Ureter (tissue), 1 donor: ENCODE measurements around the gene DYNC1H1. TPM values are rescaled to one million over a fixed set of nuclear protein-coding genes. Genes with fewer than 3 reads are reported as not detected.

ENCODE experiments used
- DNase-seq: peaks from one replicate; pipeline ENCODE4 v3.0.0-alpha.2; 2020; ENCODE audit warnings: low spot score
- total RNA-seq: library from RNA; stranded (reverse); gene quantifications from one replicate; pipeline ENCODE4 v1.2.4, GENCODE V29; 2023
- donor health status: DM: yes; HTN: yes; CAD: no.

The DYNC1H1 gene
- total RNA-seq, 1 donor from 2014 or later: 467 TPM

DNA sequence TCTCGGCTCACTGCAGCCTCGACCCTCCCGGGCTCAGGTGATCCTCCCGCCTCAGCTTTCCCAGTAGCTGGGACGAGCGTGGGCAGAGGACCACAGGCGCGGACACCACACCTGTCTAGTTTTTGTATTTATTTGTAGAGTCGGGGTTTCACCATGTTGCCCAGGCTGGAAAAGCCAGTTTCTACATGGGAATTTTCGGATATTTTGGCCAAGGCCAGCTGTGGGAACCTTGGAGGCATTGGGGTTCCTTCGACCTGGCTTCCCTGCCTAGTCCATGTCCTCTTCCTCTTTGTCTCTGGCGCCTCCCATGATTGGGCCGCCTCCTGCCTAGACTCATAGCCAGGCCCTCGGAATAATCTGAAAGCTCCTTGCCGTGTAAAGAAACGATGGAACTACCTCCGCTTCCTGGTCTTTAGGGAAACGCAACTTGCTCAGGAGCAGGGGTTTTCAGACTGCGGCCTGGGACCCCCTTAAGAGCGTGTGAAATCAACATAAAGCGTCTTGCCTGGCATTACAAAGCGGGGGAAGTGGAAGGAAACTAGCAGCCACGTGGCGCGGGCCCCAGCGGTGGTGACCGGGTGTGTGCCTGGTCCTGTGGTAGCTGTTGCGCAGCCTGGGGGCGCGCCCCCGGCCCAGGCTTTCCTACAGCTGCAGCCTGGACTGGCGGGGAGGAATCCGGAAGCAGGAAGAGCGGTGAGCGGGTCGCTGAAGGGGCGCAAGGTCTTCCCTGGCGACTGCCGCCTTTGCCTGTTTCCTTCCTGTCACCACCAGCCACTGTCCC lies 123.8 kb downstream of the DYNC1H1 start:
- peak; percentile 73 for DNase-seq

DNA sequence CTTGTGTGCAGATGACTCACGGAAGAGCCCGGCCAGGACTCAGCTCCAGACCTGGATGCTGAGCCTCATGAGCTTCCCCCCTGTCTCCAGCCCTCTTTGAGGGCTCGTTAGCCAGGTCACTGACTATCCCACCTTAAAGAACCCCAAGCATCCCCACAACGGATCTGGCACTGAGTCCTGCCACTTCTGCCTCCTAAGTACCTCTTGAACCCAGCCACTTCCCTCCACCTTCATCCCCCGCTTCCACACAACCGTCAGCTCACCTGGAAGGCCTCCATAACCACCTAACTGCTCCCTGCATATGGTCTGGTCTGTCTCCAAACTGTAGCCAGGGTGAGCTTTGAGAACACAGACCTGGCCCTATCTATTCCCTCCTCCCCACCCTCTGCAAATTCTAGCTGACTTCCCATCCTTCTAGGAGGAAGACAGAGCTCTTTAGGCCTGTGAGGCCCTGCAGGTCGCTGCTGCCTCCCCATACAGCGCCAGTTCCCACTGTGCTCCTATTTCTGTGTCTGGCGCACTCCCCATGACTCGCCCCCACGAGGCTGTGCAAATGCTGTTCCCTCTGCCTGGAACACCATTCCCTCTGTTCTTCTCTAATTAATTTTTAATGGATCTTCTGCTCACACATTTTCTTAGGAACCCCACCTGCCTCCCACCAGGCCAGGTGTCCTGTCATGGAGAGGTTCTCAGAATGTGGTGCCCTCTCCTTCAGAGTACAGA lies 125.4 kb downstream of the DYNC1H1 start:
- DNase-seq: no peak

DNA sequence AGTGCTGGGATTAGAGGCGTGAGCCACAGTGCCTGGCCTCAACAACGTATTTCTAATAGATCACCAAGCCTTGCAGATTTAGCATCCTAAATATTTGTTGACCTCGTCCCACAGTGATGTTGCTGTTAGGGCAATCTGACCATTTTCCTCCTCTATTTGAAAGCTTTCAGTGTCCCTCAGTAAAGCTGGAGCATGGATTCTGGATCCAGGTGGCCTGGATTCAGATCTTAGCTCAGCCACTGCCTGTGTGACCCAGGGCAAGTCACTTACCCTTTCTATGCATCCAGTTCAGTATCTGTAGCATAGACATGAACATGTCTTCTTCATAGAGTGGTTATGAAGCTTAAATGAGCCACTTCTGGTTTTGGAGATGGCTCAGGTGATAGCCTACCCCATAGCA lies 126.3 kb downstream of the DYNC1H1 start:
- no peak for DNase-seq

DNA sequence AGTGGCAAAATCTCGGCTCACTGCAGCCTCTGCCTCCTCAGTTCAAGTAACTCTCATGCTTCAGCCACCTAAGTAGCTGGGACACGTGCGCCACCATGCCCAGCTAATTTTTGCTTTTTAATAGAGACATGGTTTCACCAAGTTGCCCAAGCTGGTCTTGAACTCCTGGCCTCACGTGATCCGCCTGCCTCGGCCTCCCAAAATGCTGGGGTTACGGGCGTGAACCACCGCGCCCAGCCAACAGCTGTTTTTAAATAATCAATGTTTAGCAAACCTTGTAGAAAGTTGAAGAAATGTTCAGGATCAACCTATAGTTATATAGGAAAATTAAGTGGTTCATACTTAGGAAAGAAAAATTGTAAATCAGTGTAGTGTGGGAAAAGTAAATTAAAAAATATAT lies 128.4 kb downstream of the DYNC1H1 start:
- DNase-seq: no peak

DNA sequence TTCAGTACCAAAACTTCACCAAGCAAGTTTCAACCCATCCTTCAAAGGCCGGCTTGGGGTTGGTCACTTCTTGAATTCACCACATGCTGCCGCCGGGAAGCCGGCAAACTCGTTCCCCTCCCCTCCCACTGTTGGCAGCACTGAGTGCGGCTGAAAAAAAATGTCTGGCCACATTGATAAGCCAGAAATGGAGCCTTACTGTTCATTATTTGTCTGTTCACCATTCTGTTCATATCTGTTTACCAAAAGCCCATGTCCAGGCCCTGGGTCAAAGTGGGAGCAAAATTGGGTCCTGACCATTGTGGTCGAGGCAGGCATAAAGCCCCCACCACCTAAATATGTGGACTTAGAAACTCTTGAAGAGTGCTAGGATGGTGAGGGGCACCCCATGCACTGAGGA lies 129.7 kb downstream of the DYNC1H1 start:
- no peak for DNase-seq

DNA sequence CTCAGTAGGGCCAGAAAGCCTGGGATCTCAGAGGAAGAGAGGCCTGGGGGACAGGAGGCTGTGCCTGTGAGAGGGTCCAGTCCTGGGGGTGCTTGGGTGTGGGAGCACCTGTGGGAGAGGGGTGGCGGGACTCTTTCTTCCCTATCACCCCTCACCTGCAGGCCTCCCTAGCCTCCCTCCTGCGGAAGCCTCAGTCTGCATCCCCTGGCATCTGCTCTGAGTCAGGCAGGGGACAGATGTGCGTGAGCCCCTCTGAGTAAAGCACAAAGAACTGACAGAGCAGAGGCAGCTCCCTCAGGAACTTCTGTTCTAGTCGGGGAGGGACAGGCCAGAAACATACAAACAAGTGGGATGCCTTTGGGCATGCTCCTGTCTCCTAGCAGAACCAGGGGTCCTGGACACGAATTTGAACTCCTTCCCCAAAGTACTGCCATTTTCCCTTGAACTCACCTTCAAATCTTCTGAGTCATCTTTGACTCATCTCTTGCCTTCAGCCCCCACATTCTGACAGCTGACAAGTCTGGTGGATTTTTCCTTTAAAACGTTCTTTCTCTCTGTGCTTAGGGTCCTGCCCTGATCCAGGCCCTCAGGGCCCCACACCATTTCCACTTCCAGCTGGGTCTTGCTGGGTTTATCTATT lies 131.0 kb downstream of the DYNC1H1 start:
- DNase-seq: no peak

DNA sequence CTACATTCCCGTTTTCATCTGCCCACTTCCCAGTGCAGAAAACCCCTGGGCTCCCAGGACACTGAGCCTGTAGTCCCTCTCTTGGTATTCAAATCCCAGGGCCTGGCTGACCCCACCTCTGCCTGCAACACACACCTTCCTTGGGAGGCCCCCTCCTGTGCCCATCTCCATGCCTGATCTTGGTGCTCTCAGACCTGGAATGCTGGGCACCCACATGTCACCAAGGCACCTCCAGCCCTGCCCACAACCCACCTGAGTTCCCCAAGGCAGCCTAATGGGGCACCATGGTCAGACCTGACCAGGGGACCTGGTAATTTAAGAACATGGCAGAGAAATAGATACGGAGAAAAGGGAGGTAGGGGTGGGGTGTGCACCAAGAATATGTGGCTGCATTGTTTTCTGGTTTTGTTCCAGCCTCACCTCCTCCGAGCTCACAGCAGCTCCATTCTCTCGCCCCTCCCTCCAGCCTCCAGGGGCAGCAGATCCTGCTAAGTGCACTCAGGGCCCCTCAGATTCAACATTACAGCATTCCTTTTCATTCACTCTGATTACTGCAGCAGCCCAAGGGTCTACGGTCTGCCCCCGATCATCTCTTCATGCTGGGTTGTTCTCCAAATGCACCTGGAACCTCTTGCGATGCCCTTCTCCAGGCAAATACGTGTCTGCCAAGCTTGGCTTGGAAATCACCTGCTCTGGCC lies 131.6 kb downstream of the DYNC1H1 start:
- DNase-seq: no peak

DNA sequence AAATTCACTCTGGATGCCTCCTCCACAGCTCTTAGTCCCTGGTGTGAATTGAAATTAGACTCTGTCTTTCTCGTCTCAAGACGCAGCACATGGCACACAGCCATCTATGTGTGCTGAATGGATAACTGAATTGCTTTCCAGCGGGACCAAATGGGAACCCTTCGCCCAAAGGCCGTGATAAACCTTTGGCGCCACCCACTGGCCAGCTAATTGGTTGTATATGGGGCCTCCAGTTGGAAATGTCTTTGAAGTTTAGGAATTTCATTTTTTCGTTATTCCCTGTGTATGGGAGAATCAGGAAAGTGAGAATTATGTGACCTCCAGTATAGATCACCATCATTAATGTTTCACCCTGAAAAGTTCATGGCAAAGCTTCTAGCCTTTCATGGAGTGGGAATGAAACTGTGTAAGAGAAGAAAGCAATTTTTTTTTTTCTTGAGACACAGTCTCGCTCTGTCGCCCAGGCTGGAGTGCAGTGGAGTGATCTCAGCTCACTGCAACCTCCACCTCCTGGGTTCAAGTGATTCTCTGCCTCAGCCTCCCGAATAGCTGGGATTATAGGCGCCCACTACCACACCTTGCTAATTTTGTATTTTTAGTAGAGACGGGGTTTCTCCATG lies 132.3 kb downstream of the DYNC1H1 start:
- peak; percentile 85 for DNase-seq

DNA sequence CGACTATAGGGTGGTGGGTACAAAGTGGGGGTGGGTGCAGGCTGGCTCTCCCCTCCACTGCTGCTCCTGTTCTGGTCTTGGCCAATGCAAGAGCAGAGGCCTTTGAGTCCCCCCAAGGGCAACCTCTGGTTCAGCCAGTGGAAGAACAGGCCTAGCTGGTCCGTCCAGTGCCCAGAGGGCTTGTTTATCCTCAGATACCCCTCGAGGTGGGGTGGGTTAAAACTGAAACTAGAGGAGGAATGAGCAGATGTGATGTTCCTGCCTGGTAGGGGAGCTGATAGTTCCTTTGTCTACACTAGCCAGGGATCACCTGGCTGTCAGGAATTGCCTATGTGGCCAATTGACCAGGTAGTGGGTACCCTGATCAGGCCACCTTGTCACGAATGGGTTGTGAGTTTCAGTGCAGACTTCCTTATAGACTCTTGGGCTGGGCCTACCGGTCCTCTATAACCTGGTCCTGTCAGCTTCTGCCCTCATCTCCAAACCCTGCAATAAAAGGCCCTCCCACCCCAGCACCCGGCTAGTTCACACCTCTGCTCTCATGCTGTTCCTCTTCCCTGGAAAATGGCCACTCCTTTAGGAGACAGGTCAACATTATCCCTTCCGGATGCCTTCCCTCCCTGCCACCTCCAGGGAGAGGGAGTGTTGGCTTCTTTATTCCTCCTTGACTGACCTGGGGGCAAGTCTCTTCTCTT lies 133.2 kb downstream of the DYNC1H1 start:
- peak; percentile 70 for DNase-seq

DNA sequence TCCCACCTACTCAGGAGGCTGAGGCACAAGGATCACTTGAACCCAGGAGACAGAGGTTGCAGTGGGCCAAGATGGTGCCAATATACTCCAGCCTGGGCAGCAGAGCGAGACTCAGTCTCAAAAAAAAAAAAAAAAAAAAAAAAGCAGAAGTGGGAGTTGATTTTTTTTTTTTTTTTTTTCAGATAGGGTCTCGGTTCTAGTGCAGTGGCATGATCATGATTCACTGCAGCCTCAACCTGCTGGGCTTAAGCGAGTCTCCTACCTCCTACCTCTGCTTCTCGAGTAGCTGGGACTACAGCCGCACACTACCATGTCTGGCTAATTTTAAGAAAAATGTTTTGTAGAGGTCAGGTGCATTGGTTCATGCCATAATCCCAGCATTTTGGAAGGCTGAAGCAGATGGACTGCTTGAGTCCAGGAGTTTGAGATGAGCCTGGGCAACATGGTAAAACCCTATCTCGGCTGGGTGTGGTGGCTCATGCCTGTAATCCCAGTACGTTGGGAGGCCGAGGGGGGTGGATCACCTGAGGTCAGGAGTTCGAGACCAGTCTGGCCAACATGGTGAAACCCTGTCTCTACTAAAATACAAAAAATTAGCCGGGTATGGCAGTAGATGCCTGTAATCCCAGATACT lies 138.8 kb downstream of the DYNC1H1 start:
- no peak for DNase-seq

DNA sequence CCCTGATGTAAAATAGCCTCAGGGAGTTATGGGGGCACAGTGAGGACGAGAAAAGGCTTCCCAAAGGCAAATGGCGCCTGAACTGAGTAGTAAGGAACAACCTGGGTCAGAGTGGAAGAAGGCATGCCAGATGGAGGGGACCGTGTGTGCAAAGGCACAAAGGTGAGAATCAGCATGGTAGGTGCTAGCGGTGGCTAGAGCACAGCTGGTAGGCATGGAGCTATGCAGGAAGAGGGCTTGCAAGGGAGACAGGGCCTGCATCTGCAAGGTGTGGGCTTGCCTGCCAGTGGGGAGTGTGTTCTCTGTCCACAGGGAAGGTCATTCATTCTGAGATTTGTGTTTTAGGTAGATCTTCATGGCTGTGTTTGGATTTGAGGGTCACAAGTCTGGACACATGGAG lies 141.0 kb downstream of the DYNC1H1 start:
- no peak for DNase-seq

Other genes with a start within 250 kb of the DYNC1H1 start
- gene PPP2R5C, start 202.9 kb upstream of the DYNC1H1 start, total RNA-seq: 155 TPM
- gene HSP90AA1, start 122.5 kb downstream of the DYNC1H1 start, total RNA-seq: 583 TPM
- 45.7 TPM for gene WDR20, start 175.3 kb downstream of the DYNC1H1 start, total RNA-seq